Fibroblast of villous mesenchyme (primary cell): ENCODE measurements around the gene CIDEB. TPM values are rescaled to one million over a fixed set of nuclear protein-coding genes. Genes with fewer than 3 reads are reported as not detected.

Experiments used
- DNase-seq: peaks from one replicate; pipeline ENCODE4 v3.0.0-alpha.2; 2010; ENCODE audit warnings: low read depth
- H3K4me3 ChIP-seq: 2 replicates; pipeline ENCODE4 v1.5.1; 2011; ENCODE audit warnings: low read depth, mild to moderate bottlenecking, low read length
- small RNA-seq: library from RNA; depleted of rRNA; stranded (forward); fragments of <200 nt; gene quantifications from one replicate; pipeline ENCODE3, GENCODE V24; 2012
- total RNA-seq: library from RNA; depleted of rRNA; stranded (reverse); fragments of >200 nt; gene quantifications from 2 replicates; pipeline ENCODE4 v1.2.3, GENCODE V29; 2012
- TF ChIP-seq, protein P1 (sequence below): IDR thresholded peaks from 2 replicates; pipeline ENCODE4 v1.5.1; 2012; ENCODE audit warnings: low read depth, mild to moderate bottlenecking, low read length; ENCODE audit not compliant: insufficient read depth

The CIDEB gene
- total RNA-seq, 1 donor = 3.0 TPM

DNA sequence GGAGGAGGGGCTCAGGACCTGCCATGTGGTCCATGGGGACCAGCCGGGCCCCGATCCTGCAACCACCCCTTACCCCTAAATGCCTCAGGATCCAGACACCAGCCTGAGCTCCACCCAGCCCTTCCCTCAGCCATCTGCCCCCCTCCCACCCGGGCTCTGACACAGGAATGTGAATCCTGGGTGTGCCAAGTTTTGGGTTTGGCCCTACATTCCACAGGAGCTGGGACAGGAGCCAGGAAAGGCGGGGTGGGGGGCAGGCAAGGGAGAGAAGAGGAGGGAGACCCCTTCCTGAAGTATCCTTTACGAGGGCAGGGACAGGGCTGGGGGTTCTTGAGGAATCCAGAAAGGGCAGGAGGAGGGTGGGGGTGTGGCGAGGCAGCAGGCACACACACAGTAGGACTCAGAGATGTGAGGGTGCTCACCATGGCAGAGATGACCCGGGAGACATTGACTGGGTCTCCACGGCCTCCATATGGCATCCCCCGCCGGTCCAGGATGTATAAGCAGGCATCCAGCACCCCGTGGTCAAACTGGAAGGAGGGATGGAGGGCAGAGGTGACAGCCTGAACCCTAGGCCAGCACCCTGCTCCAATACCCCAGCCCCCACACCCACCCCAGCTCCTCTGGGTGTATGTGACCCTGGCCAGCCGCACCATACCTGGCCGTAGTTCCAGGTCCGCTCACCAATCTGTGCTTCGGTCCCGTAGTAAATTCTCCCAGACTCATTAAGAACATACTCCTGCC, 48.3 kb downstream of the CIDEB start:
- no peak overlapping the region for H3K4me3 ChIP-seq
- no peak for DNase-seq
- TF ChIP-seq, protein P1, sequence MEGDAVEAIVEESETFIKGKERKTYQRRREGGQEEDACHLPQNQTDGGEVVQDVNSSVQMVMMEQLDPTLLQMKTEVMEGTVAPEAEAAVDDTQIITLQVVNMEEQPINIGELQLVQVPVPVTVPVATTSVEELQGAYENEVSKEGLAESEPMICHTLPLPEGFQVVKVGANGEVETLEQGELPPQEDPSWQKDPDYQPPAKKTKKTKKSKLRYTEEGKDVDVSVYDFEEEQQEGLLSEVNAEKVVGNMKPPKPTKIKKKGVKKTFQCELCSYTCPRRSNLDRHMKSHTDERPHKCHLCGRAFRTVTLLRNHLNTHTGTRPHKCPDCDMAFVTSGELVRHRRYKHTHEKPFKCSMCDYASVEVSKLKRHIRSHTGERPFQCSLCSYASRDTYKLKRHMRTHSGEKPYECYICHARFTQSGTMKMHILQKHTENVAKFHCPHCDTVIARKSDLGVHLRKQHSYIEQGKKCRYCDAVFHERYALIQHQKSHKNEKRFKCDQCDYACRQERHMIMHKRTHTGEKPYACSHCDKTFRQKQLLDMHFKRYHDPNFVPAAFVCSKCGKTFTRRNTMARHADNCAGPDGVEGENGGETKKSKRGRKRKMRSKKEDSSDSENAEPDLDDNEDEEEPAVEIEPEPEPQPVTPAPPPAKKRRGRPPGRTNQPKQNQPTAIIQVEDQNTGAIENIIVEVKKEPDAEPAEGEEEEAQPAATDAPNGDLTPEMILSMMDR = no peak

- no peak overlapping the region for H3K4me3 ChIP-seq
- no peak for DNase-seq
- TF ChIP-seq, protein P1 = no peak
Observed at GRCh38 chr14:24258548-24259265, 49.1 kb downstream of the CIDEB start.

GRCh38 chr14:24258119-24258518, 49.7 kb downstream of the CIDEB start:
- no peak overlapping the region for H3K4me3 ChIP-seq
- DNase-seq = no peak
- TF ChIP-seq, protein P1 = no peak

DNA sequence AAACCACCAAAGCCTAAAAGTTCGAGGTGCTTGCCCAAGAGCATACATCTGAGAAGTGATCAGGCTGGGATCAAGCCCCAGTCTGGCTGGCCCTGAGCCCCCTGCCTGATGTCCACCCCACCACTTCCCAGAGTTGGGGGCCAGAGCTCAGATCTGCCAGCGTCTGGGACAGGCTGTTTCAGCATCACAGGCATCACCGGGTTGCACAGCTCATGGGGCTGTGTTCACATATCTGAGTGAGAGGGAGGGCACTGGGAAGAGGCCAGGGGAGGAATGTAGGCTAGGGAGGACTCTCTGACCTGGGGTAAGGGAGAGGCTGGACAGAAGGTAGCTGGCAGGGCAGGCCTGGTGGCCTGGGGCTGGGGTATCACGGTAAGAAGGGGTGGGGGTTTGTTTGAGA, 50.8 kb downstream of the CIDEB start:
- H3K4me3 ChIP-seq = no peak overlapping the region
- DNase-seq = no peak
- TF ChIP-seq, protein P1 = no peak

DNA sequence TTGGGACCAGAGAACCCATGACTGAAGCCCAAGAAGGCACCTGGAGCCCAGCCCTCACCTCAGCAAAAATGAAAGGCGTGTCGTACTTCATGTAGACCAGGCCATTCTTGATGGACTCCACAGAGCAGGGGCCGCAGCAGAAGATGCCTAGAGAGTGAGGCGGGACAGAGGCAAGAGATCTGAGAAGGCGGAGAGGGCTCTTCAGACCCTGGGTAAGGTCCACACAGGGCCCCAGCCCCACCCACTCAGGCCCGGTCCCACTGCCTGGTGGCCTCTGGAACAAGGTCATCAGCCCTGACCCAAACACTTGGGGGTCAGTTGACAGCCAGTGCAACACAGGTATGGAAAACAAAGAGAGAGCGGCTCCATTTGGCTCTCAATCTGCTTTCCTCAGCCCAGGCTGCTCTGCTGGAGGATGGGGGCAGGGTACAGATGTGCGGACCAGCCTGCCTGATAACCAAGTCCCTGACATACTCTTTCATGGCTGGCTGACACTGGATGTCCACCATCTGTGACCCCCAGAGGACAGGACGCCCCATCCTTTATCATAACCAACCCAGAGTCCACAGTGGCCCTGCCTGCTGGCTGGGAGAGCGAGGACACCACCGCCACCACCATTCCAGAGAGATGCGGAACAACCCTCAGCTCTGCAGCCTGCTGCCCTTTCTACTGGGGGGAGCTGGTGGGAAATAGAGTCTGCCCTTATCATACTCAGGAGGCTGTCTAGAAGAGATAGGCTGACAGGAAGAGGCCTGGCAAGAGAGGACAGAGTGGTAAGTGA, 51.7 kb downstream of the CIDEB start:
- TF ChIP-seq, protein P1 = no peak
- no peak overlapping the region for H3K4me3 ChIP-seq
- no peak for DNase-seq

GRCh38 chr14:24255438-24255837, 52.3 kb downstream of the CIDEB start:
- DNase-seq = no peak
- TF ChIP-seq, protein P1 = no peak
- no peak overlapping the region for H3K4me3 ChIP-seq

Small RNAs within 50 kb of the gene (small RNA-seq; reads per million reads assigned to genes)
- gene RF00026 = not detected

Other genes starting within 250 kb of the CIDEB start
- not detected in 2 replicates for gene CPNE6, start 236.4 kb downstream of the CIDEB start, total RNA-seq
- 13.0 and 33.2 TPM in 2 replicates for gene PCK2, start 213.7 kb downstream of the CIDEB start, total RNA-seq
- 45.1 and 47.9 TPM in 2 replicates for gene DCAF11, start 193.2 kb downstream of the CIDEB start, total RNA-seq
- gene NRL, start 193.0 kb downstream of the CIDEB start, total RNA-seq = 0.86 and 1.3 TPM in 2 replicates
- gene FITM1, start 177.3 kb downstream of the CIDEB start, total RNA-seq = not detected in 2 replicates
- gene PSME1, start 171.8 kb downstream of the CIDEB start, total RNA-seq = 95.7 and 147 TPM in 2 replicates
- gene EMC9, start 166.4 kb downstream of the CIDEB start, total RNA-seq = 9.9 and 17.4 TPM in 2 replicates
- 141 and 151 TPM in 2 replicates for gene PSME2, start 161.4 kb downstream of the CIDEB start, total RNA-seq
- 37.4 and 38.0 TPM in 2 replicates for gene RNF31, start 160.5 kb downstream of the CIDEB start, total RNA-seq
- 67.6 and 96.7 TPM in 2 replicates for gene IRF9, start 146.7 kb downstream of the CIDEB start, total RNA-seq
- gene REC8, start 135.9 kb downstream of the CIDEB start, total RNA-seq = 4.2 and 4.7 TPM in 2 replicates
- 39.6 and 41.9 TPM in 2 replicates for gene IPO4, start 119.2 kb downstream of the CIDEB start, total RNA-seq
- gene TM9SF1, start 112.5 kb downstream of the CIDEB start, total RNA-seq = 64.4 and 96.3 TPM in 2 replicates
- under 0.01 and 0.32 TPM in 2 replicates for gene TSSK4, start 102.3 kb downstream of the CIDEB start, total RNA-seq
- gene CHMP4A, start 94.5 kb downstream of the CIDEB start, total RNA-seq = 13.8 and 15.8 TPM in 2 replicates
- gene MDP1, start 91.9 kb downstream of the CIDEB start, total RNA-seq = 8.6 and 15.5 TPM in 2 replicates
- gene NEDD8, start 75.6 kb downstream of the CIDEB start, total RNA-seq = 114 and 128 TPM in 2 replicates
- gene GMPR2, start 75.0 kb downstream of the CIDEB start, total RNA-seq = 76.7 and 87.7 TPM in 2 replicates
- 43.2 and 60.9 TPM in 2 replicates for gene TINF2, start 65.4 kb downstream of the CIDEB start, total RNA-seq
- gene TGM1, start 44.8 kb downstream of the CIDEB start, total RNA-seq = 0.64 and 2.2 TPM in 2 replicates
- gene RABGGTA, start 36.4 kb downstream of the CIDEB start, total RNA-seq = 25.8 and 28.1 TPM in 2 replicates
- 8.7 and 13.8 TPM in 2 replicates for gene DHRS1, start 8.2 kb downstream of the CIDEB start, total RNA-seq
- gene NOP9, start 8.1 kb downstream of the CIDEB start, total RNA-seq = 24.5 and 29.4 TPM in 2 replicates
- 3.9 and 6.8 TPM in 2 replicates for gene LTB4R2, start 2.2 kb upstream of the CIDEB start, total RNA-seq
- 1.3 and 1.6 TPM in 2 replicates for gene LTB4R, start 3.5 kb upstream of the CIDEB start, total RNA-seq
- 4.2 and 18.1 TPM in 2 replicates for gene ADCY4, start 27.1 kb upstream of the CIDEB start, total RNA-seq
- gene RIPK3, start 32.0 kb upstream of the CIDEB start, total RNA-seq = 0.32 and 3.9 TPM in 2 replicates
- 56.4 and 68.2 TPM in 2 replicates for gene NFATC4, start 60.2 kb upstream of the CIDEB start, total RNA-seq
- gene NYNRIN, start 91.0 kb upstream of the CIDEB start, total RNA-seq = 11.6 and 15.5 TPM in 2 replicates
- gene CBLN3, start 121.7 kb upstream of the CIDEB start, total RNA-seq = 1.7 and 2.3 TPM in 2 replicates
- gene KHNYN, start 122.0 kb upstream of the CIDEB start, total RNA-seq = 43.2 and 47.4 TPM in 2 replicates
- gene SDR39U1, start 134.8 kb upstream of the CIDEB start, total RNA-seq = 9.5 and 13.5 TPM in 2 replicates
- gene CMA1, start 200.3 kb upstream of the CIDEB start, total RNA-seq = not detected in 2 replicates